GM18909 (cell line): ENCODE data around the gene MED31.
A peak's percentile ranks its signal among the peaks of the same experiment; 100 is the strongest.
"Not testable (repeated sequence)": the region's sequence is repeated elsewhere in the genome, so short reads cannot be mapped to it uniquely, and the experiment has no call there.

Experiments
- ATAC-seq: cut with Tn5 transposase; IDR thresholded peaks from one replicate; pipeline ENCODE4 v1.9.1; 2021; ENCODE audit warnings: mild to moderate bottlenecking; ENCODE audit not compliant: unreplicated experiment, poor library complexity

MED31 gene

DNA sequence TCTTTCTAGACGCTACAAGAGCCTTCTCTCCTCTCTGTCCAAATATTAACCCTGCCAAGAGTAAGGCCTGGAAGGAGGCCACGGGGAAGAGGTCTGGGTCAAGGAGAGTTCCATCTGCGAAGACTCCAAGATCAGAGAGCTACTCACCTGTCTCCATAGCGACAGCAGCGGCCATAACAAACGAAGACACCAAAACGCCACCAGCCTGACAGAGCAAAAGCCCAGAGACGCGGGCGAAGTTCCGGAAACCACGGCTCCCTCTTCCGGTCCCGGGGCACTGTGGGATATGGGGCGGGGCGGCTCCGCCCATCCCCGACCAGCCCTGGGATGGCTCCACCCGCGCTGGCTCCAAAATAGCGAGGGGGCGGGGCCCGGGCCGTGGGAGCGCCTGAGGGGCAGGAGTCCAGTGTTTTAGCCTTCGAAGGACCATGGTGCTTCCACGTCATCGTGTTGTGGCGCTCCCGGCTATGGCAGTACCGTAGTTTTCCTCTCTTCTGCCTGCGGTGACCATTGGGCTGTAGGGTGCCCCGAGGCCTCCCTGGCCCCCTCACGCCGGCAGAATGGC is at the start of gene MED31, which contains the start of gene C17orf100:
MED31 (minus strand) TSS at position 252 of the 565 bp plus-strand sequence; CDS start at position 175, 77 bp downstream.
C17orf100 (plus strand) TSS at position 409 of the 565 bp plus-strand sequence; CDS start at position 561, 152 bp downstream.
- peak; percentile 85 for ATAC-seq

DNA sequence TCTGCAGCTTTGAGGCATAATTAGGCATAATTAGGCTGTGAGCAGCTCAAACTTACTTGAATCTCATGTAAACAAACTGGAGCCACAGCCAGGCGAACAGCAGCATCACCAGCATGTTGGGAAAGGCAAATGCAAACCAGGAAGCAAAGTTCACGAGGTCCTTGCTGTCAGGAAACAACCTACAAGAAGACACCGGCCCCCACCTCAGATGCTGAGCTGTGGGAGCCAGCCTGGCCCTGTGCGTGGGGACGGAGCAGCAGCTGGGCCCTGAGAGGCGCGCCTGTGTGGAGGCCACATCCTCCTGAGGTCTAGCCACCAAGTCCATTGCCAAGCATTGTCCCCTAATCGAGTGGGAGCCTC is 49.5 kb upstream of the MED31 start:
- ATAC-seq, result no peak

DNA sequence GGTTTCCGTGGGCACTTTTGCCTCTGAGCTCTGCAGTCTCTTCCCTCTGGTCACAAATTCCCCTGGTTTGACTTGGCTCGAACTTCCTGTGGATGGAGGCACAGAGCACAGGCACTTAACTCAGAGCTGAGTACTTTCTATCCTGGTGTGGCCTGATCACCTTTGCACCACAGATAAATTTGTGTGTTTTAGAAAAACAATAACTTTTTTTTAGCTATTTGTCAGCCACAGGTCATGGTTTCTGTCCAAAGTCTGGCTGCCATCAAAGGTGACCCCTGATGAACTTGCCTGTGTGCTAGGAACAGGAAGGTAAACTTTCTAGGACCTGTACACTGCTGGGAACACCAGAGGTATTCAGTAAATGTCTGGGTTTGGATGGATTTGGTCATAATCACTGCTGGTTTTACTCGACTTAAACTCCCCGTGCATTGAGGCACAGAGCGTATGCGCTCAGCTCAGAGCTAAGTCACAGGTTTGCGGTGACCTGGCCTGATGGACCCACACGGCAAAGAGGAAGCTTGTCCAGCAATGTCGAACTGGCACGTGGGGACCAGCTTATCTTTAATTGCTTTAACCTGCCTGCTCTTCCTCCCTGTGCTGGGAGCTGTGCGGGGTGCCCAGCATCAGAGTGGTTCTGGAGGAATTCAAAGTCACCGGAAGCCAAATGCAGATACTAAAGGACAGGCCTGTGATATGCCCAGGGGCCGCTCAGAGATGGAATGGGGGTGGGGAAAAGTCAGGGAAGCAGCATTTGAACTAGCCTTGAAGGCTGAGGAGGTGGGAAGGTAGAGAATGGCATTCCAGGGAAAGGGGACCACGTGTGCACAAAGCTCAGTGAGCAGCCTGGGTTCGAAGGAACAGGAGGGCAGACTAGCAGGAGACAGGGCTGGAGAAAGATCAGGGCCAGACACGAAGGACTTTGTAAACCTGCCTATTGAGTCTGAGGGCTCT is 48.9 kb upstream of the MED31 start:
- no peak for ATAC-seq

DNA sequence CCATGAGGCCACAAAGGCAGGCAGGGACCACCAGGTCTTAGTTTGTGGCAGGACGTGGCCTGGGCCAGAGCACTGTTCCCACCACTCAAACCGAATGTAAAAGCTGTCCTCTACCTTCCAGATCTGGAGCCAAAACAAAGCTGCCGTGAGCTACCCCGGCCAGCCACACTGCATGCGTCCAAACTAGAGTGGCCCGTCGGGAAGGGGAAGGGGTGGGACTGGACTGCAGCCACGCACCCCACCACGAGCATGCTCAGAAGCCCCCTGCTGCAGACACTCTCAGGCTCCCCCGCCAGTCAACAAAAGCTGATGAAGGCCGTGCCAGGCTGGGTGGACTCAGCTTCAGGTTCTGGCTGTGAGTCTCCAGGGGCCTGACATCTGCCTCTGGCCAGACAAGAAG is 46.6 kb upstream of the MED31 start:
- ATAC-seq, result no peak

- no peak for ATAC-seq
These were observed 45.5 kb upstream of the MED31 start for GRCh38 chr17:6696906-6697305.

DNA sequence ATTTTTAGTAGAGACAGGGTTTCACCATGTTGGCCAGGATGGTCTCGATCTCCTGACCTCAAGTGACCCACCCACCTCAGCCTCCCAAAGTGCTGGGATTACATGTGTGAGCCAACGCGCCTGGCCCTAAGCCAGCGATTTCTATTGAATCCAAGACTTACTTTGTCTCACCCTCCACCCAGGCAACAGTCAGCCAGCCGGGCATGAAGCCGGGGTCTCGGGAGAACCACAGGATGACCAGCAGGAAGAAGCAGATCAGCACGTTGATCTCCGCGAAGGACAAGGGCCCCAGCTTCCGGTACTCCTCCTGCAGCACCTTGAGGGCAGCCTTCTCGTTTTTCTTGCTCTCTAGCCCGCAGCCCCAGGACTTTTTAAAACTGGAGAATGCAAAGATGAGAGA is 44.2 kb upstream of the MED31 start:
- ATAC-seq, result no peak

GRCh38 chr17:6695051-6695450 is 43.6 kb upstream of the MED31 start:
- ATAC-seq, result no peak

- ATAC-seq, result not testable (repeated sequence)
These were observed 40.6 kb upstream of the MED31 start for GRCh38 chr17:6691958-6692357.

DNA sequence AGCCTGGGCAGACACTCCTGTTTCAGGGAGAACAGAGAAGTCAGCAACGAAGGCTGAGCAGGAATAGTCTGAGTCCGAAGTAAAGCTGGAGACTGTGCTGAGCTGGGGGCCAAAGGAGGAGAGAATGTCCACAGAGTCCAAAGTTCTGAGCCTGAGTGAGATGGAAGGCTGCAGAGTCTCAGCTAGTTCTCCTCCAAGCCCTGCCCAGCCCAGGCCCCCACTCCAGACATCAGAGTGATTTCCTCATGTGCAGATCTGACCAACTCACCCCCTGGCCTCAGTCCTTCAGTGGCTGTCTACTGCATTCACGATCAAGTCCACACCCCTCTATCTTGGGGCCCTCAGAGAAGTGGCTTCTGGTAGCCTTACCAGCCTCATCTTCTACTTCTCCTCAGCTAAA is 40.1 kb upstream of the MED31 start:
- no peak for ATAC-seq

DNA sequence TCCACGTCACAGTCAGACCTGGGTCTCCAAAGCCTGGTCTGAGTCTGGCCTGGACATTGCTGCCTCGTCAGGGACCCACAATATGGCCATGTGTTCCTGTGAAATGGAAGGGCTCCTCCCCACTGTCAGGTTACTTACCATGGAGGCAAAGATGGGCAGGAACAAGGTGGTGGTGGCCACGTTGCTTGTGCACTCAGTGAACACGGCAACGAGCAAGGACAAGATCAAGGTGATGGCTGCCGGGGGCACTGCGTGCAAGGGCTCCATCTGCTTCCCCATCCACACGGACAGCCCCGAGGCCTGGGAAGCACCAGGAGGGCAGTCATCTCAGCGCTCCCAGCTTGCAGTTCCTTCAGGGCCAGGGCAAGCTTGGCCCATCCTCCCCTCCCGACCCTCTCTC is 39.2 kb upstream of the MED31 start:
- no peak for ATAC-seq

GRCh38 chr17:6688944-6689343 is 37.5 kb upstream of the MED31 start:
- no peak for ATAC-seq

DNA sequence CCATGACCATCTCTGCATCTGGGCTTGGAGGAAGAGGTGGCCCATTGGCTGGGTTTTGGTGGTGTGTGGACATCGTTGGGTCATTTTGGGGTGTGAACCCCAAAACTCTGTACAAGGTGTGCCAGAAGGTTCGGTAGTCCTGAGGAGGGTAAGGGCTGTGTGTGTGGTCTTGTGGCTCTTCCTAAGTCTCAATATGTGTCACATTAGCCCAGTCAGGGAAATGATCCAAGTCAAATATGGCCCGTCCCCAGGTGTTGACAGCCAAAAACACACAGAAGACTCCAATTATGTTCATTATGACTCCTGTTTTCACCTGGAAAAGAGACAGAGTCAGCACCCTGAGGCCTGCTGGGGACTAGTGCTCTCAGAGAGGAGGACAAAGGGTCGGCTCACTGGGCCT is 34.6 kb upstream of the MED31 start:
- no peak for ATAC-seq

DNA sequence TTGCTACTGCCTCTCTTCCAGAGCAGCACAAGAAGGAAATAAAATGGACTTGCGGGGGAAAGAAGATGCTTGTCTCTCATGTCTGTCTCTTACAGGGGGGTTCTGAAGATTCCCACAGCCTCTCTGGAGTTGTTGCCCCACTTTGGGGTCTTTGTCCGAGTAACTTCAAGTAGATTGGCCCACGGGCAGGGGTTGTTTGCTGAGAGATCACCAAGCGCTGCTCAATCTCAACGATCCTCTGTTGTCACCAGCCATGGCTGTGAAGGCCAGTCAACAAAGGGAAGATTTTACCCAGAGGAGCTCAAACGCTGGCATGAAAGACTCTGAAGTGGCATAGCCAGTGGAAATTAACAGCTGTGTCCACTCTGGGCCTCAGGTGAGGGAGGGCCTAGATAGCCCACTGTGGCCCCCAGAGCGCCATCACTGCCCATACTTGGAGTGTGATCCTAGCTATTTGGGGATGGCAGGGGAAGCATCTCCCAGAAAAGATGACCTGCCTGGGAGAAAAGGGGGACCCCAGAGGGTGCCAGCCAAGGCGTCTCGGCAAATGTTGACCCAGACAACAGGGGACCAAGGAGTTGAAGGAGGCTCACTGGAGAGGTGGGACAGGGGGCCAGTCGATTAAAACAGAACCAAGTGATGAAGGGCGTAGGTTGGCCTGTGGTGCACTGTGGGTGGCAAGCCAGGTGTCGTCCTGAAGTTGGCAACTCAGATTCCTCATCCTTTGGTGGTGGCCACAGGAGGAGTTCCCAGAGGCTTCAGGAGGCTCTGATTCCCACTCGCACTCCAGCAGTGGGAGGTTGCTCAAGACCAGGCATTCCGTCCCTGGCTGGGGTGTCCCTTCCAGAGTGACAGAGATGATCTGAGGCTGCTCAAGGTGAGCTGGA is 33.7 kb upstream of the MED31 start:
- no peak for ATAC-seq

- ATAC-seq, result no peak
These were observed 33.0 kb upstream of the MED31 start for GRCh38 chr17:6684460-6684783.

GRCh38 chr17:6683730-6684459 is 32.5 kb upstream of the MED31 start:
- no peak for ATAC-seq

DNA sequence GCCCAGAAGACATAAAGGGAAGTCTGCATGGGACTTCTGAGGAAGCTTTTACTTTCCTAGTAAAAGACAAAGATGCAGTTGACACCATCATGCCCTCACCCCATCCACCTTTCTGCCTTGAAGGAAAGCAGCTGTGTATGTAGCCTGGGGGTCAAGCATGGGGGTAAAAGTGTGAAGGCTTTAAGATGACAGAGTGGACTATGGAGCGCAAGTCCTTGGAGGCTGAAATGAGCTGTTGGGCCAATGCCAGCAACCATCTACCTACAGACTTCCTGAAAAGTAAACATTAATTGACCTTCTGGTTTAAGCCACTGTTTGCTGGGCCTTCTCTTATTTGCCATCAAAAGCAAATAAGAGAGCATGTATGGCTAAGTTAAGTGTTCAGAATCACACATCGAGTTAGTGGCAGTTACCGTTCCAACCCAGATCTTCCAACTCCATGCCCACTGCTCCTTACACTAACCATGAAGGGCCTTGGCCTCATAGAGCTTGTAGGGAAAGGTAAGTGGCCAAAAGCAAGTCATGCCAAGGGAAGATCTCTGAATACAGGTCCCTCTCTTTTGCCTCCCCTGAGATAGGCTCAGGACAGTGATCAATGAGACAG is 31.8 kb upstream of the MED31 start:
- no peak for ATAC-seq

GRCh38 chr17:6682339-6682738 is 30.9 kb upstream of the MED31 start:
- ATAC-seq, result no peak

DNA sequence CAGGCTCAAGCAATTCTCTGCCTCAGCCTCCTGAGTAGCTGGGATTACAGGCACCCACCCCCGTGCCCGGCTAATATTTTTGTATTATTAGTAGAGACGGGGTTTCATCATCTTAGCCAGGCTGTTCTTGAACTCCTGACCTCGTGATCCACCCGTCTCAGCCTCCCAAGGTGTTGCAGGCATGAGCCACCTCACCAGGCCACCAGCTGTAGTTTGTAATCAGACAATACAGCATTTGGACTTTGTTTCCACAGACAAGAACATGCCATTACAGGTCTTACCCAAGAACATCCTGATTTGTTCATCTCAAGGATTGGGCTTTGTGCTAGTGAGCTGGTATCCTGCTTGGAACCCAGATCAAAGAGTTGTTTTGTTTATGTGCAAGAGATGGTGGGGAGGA is 30.3 kb upstream of the MED31 start:
- no peak for ATAC-seq

DNA sequence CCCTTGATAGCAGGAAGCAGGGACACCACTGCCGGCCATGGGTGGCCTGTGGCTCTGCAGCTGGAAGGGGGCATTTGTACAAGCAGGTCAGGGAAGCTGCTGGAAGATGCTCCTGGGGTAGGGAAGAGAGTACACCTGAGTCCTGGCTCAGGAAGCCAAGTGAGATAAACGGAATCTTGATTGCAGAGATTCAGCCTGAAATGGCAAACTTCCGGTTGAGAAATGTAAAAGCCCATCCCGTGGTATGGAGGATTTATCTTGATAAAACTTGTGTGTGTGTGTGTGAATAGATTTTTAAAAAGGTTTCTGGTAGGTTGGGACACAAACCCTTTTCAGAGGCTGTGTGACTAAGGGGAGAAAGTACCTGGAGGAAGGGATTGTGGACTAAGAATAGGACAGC is 29.8 kb upstream of the MED31 start:
- ATAC-seq, result no peak

DNA sequence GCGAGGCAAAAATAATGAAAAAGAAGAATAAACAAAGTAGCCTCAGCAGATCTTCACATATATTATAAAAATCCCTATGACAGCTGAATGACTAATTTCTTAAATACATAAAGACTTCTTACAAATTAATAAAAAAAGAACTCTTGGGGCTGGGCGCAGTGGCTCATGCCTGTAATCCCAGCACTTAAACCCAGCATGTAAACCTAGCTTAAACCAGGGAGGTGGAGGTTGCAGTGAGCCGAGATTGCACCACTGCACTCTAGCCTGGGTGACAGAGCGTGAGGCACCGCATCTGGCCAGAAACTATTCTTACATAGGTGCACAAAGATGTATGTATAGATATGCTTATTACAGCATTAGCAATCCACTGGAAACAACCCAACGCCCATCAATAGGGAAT is 27.8 kb upstream of the MED31 start:
- ATAC-seq, result no peak
